Brain microvascular endothelial cell (primary cell): ENCODE measurements around the gene MROH2B.

ENCODE experiments used
- DNase-seq: peaks from one replicate; pipeline ENCODE4 v3.0.0-alpha.2; 2020
- H3K27ac ChIP-seq: fragments of 250-450 bp; sonication (Bioruptor Pico); 2 replicates; pipeline ENCODE4 v1.5.1; 2020; ENCODE audit warnings: mild to moderate bottlenecking, moderate library complexity
- H3K27me3 ChIP-seq: fragments of 250-450 bp; sonication (Bioruptor Pico); replicated peaks from 2 replicates; pipeline ENCODE4 v1.5.1; 2020; ENCODE audit warnings: mild to moderate bottlenecking
- H3K36me3 ChIP-seq: fragments of 250-450 bp; sonication (Bioruptor Pico); replicated peaks from 2 replicates; pipeline ENCODE4 v1.5.1; 2020; ENCODE audit warnings: mild to moderate bottlenecking
- H3K4me3 ChIP-seq: 2 replicates; pipeline ENCODE4 v1.5.1; 2011; ENCODE audit warnings: low read depth, mild to moderate bottlenecking, control low read depth, low read length, moderate library complexity
- in situ Hi-C: cut with HindIII; loops from 2 replicates; pipeline ENCODE4 v1.10.0; 2017; ENCODE audit warnings: low sequenced_read_pairs, low pct_ligation_motif_present
- TF ChIP-seq, protein P1 (sequence below): IDR thresholded peaks from 2 replicates; pipeline ENCODE4 v1.5.1; 2011; ENCODE audit warnings: low read depth, mild to moderate bottlenecking, moderate library complexity, low read length, control low read depth, inconsistent platforms; ENCODE audit errors: missing control alignments

MROH2B gene

DNA sequence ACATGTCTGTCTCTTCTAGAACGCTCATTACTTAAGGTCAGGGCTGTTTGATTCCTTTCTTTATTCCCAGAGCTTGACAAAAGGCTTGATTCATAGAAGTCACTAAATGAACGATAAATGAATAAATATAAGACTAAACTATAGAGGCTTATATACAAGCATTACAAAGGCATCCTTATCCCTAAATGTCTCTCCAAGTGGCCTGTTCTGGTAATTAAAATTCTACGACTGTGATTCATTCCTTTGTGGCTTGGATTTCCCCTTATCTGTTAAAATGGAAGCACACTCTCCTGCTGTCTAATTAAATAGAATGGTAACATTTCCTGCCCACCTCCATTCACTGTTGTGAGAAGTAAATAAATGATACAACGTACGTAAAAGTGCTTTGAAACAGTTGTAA is 112.3 kb downstream of the MROH2B start:
- H3K27ac ChIP-seq, result no peak overlapping the region
- H3K4me3 ChIP-seq, result no peak overlapping the region
- in situ Hi-C loops, result no loop called here
- no peaks in the 10 kb centered on the region for H3K36me3 ChIP-seq
- DNase-seq, result no peak
- no peaks in the 10 kb centered on the region for H3K27me3 ChIP-seq
- TF ChIP-seq, protein P1, sequence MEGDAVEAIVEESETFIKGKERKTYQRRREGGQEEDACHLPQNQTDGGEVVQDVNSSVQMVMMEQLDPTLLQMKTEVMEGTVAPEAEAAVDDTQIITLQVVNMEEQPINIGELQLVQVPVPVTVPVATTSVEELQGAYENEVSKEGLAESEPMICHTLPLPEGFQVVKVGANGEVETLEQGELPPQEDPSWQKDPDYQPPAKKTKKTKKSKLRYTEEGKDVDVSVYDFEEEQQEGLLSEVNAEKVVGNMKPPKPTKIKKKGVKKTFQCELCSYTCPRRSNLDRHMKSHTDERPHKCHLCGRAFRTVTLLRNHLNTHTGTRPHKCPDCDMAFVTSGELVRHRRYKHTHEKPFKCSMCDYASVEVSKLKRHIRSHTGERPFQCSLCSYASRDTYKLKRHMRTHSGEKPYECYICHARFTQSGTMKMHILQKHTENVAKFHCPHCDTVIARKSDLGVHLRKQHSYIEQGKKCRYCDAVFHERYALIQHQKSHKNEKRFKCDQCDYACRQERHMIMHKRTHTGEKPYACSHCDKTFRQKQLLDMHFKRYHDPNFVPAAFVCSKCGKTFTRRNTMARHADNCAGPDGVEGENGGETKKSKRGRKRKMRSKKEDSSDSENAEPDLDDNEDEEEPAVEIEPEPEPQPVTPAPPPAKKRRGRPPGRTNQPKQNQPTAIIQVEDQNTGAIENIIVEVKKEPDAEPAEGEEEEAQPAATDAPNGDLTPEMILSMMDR, result no peak

DNA sequence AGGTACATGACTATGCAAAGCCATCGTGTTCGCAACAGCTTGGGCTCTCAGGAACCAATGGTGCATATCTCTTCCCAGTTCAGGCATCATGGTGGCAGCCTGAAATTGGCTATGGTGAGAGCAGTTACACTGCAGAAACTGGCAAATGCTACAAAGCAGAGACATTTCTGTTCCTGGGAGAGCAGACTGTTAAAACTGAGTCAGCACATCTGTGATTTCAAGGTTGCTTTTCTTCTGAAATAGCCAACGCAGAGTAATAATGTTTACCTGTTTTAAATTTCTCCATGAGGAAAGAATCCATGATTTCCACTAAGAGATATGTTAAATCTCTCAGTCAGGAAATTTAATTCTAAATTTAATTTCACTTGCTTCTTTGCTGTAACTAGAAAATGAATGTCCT is 114.1 kb downstream of the MROH2B start:
- in situ Hi-C loops, result no loop called here
- Histone ChIP-seq H3K27me3 (no peaks in the 10 kb centered on the region), H3K27ac (no peak overlapping the region), H3K4me3 (no peak overlapping the region), H3K36me3 (no peaks in the 10 kb centered on the region)
- DNase-seq, result no peak
- TF ChIP-seq, protein P1, result no peak

DNA sequence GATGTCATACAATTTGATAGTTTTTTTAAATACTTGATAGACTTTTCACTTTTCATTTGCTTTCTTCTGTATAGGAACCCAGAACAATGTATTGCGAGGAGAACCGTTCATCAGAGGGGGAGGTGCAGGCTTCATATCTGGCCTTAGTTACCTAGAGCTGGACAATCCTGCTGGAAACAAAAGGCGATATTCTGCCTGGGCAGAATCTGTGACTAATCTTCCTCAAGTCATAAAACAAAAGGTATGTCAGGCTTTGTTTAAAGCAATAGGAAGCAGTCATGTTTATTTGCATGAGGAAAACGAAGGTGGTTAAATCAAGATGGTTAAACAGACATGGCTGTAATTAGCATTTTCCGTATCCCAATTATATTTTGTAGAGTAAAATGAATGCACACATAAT is 115.8 kb downstream of the MROH2B start:
- Histone ChIP-seq H3K27me3 (no peaks in the 10 kb centered on the region), H3K4me3 (no peak overlapping the region), H3K36me3 (no peaks in the 10 kb centered on the region), H3K27ac (no peak overlapping the region)
- TF ChIP-seq, protein P1, result no peak
- in situ Hi-C loops, result no loop called here
- no peak for DNase-seq
